ENCODE results near the gene FAT1.
"Not testable (repeated sequence)": the region's sequence is repeated elsewhere in the genome, so short reads cannot be mapped to it uniquely, and the experiment has no call there.

Gene FAT1

DNA sequence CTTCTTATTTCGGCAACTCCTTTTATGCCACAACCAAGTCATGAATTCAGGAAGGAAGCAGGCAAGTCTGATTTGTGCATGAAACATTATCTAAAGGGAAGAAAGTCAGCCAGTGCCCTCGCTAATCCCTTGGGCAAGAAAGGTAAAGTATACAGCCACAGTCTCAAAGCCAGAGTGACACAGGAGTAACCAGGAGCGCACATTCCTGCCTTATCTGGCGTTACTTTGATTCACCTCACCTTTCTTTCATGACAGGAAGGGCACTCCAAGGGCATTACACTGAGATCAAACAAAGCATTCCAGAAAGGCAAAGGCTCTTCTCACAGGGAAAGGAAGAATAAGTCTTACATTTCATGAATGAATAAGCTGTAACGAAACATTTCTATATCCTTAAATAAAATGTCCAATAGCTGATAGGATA is 38.8 kb downstream of the FAT1 start:
- Histone ChIP-seq H3K9me3 (ENCODE audit: control insufficient read depth, insufficient read depth, low read depth, low read length) (no peaks in the 10 kb centered on the region), H3K27ac (ENCODE audit: low read depth, low read length) (no peak overlapping the region), H3K4me3 (ENCODE audit: low read depth, low read length) (no peak overlapping the region), H3K9ac (ENCODE audit: low read length) (peak overlapping the region; percentile 61), H3K27me3 (ENCODE audit: control insufficient read depth, insufficient read depth, low read length) (no peaks in the 10 kb centered on the region; the same call in 1 of the 2 replicates), H3K36me3 (ENCODE audit: control insufficient read depth, insufficient read depth, low read length) (peaks cover 8% of the 10 kb centered on the region), H3K4me1 (ENCODE audit: control insufficient read depth, insufficient read depth, low read length) (peaks cover 60% of the 10 kb centered on the region)

DNA sequence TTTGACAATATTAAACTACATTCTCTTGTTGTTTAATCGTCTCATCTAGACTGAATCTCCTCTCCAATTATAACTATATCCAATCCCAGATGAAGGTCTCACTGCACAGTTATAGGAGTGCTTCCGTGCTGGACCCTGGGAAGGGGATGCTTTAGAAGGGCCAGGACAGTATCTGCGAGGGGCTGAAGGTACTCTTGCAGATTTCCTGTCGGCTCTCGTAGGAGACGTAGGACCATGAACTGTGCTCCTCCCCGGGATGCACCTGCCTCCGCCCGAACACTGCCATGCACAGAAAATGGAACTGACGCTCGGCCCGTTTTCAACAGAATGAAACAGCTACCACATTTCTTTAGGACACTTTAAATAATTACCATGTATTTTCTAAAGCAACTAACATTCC is 39.4 kb downstream of the FAT1 start:
- no peaks in the 10 kb centered on the region for H3K9me3 ChIP-seq (ENCODE audit: control insufficient read depth, insufficient read depth, low read depth, low read length)
- H3K27ac ChIP-seq (ENCODE audit: low read depth, low read length) = no peak overlapping the region
- no peak overlapping the region for H3K4me3 ChIP-seq (ENCODE audit: low read depth, low read length)
- H3K9ac ChIP-seq (ENCODE audit: low read length) = no peak overlapping the region
- H3K27me3 ChIP-seq (ENCODE audit: control insufficient read depth, insufficient read depth, low read length) = no peaks in the 10 kb centered on the region; the same call in 1 of the 2 replicates
- peaks cover 54% of the 10 kb centered on the region for H3K4me1 ChIP-seq (ENCODE audit: control insufficient read depth, insufficient read depth, low read length)
- peaks cover 8% of the 10 kb centered on the region for H3K36me3 ChIP-seq (ENCODE audit: control insufficient read depth, insufficient read depth, low read length)

DNA sequence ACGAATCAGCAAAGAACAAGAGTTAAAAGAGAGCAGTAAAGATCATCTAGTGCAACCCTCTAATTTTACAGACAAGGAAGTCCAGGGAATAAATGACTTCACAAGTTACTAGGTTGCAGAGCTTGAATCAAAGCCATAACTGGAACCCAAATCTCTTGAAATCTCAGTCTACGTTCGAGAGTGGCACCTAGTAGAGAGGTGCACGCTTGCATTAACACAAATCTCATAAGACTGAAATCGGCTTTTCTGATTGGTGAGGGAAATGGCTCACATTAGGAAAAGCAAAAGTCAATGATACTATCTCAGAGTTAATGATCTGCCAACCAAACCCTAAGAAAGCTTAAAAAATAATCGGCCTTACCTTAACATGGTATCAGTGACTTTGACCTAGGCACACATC is 43.0 kb downstream of the FAT1 start:
- Histone ChIP-seq H3K27ac (ENCODE audit: low read depth, low read length) (no peak overlapping the region), H3K4me1 (ENCODE audit: control insufficient read depth, insufficient read depth, low read length) (peaks cover 43% of the 10 kb centered on the region), H3K9ac (ENCODE audit: low read length) (no peak overlapping the region), H3K27me3 (ENCODE audit: control insufficient read depth, insufficient read depth, low read length) (no peaks in the 10 kb centered on the region), H3K9me3 (ENCODE audit: control insufficient read depth, insufficient read depth, low read depth, low read length) (no peaks in the 10 kb centered on the region), H3K4me3 (ENCODE audit: low read depth, low read length) (no peak overlapping the region), H3K36me3 (ENCODE audit: control insufficient read depth, insufficient read depth, low read length) (peaks cover 8% of the 10 kb centered on the region)

DNA sequence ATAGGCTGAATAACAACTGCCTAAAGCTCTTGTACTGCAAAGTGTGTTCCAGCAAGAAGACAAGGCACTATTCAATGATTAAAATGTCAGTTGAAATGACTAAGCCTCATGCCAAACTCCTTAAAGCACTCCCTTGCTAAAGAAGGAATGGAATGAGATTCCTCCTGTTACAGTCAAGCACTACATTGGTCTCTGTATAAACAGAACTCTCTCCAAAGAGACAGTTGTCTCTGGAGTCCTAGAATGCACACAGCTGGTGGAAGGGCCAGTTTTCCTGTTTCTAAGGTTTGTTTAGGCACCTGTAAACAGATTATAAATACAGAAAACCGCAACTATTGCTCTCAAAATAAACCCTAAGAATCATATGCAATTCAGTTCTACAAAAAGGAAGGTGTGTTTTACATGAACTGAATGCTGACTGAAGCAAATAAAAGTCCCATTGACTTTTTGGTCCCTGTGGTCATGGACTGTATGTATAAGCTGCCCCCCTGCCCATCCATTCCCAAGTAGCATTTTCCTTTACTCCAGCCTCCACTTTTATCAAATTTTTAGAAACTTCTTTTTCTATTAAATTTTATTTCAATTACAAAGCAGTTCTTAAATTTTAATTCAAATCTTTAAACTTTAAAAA is 47.0 kb downstream of the FAT1 start:
- no peak overlapping the region for H3K9ac ChIP-seq (ENCODE audit: low read length)
- no peaks in the 10 kb centered on the region for H3K27me3 ChIP-seq (ENCODE audit: control insufficient read depth, insufficient read depth, low read length)
- peaks cover 17% of the 10 kb centered on the region for H3K4me1 ChIP-seq (ENCODE audit: control insufficient read depth, insufficient read depth, low read length)
- H3K27ac ChIP-seq (ENCODE audit: low read depth, low read length) = no peak overlapping the region
- no peak overlapping the region for H3K4me3 ChIP-seq (ENCODE audit: low read depth, low read length)
- H3K36me3 ChIP-seq (ENCODE audit: control insufficient read depth, insufficient read depth, low read length) = no peaks in the 10 kb centered on the region
- H3K9me3 ChIP-seq (ENCODE audit: control insufficient read depth, insufficient read depth, low read depth, low read length) = no peaks in the 10 kb centered on the region

DNA sequence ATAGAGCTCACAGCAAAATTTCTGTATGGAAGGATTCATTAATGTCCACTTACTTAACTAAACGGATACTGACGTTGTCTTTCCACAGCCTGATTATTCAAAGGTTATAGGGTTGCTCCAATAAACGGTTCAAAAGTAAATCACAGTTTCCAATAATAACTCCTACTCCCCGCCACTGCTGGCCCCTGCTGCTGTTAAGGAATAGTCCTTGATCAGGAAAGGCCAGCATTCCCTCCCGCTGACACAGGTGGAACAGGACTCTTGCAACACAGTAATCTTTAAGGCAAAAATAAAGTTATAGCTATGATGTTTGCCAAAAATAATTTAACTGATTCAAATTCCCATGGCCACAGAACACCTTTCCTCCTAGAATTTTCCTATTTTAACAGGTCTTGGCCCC is 53.9 kb downstream of the FAT1 start:
- no peaks in the 10 kb centered on the region for H3K27me3 ChIP-seq (ENCODE audit: control insufficient read depth, insufficient read depth, low read length)
- H3K9ac ChIP-seq (ENCODE audit: low read length) = no peak overlapping the region
- H3K9me3 ChIP-seq (ENCODE audit: control insufficient read depth, insufficient read depth, low read depth, low read length) = no peaks in the 10 kb centered on the region
- no peak overlapping the region for H3K27ac ChIP-seq (ENCODE audit: low read depth, low read length)
- H3K4me1 ChIP-seq (ENCODE audit: control insufficient read depth, insufficient read depth, low read length) = peaks cover 25% of the 10 kb centered on the region
- H3K4me3 ChIP-seq (ENCODE audit: low read depth, low read length) = peak overlapping the region; percentile 40; the same call in 1 of the 2 replicates
- H3K36me3 ChIP-seq (ENCODE audit: control insufficient read depth, insufficient read depth, low read length) = no peaks in the 10 kb centered on the region

DNA sequence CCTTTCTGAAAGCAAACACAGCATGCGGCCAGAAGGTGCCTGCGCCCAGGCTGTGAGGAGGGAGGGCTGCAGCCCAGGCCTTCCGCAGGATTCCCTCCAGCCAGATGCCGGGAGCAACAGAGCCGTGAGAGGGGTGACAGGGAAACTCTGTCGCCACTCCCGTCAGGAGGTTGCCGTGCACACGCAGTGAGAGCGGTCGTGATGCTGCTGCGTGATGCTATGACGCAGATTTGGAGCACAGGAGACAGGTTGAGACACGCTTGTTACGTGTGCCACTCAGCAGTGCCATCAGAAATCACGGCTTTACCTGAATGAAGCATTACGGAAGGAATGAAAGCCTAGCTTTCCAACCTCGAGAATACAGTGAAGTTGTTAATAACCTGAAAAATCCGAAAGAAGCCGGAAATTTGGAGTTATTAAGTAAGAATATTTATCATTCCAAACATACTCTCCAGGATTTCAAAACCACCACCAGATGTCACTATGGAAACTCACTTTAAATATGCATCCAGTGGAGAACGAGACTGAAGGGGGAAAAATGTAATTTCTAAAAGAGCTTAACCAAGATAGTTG is 54.4 kb downstream of the FAT1 start:
- Histone ChIP-seq H3K27ac (ENCODE audit: low read depth, low read length) (no peak overlapping the region), H3K9ac (ENCODE audit: low read length) (no peak overlapping the region), H3K4me3 (ENCODE audit: low read depth, low read length) (peak overlapping the region; percentile 40)

DNA sequence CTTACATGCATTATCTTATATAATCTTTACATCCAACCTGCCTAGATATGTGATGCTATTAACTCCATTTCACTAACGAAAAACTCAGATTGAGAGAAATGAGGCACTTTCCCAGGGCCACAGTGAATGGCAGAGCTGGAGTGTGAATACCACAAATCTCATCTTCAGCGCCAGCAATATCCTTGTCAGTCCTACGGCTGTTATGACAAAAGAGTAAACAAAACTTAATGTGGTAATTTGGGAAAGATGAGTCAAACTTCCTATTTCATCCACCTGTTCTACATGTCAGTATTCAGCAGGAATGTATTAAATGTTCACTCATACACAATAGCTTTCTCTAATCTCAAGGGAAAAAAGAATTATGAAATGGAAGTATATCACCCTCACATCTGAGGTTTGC is 56.9 kb downstream of the FAT1 start:
- H3K36me3 ChIP-seq (ENCODE audit: control insufficient read depth, insufficient read depth, low read length) = peaks cover 13% of the 10 kb centered on the region
- peaks cover 25% of the 10 kb centered on the region for H3K4me1 ChIP-seq (ENCODE audit: control insufficient read depth, insufficient read depth, low read length)
- H3K9ac ChIP-seq (ENCODE audit: low read length) = no peak overlapping the region
- no peaks in the 10 kb centered on the region for H3K27me3 ChIP-seq (ENCODE audit: control insufficient read depth, insufficient read depth, low read length)
- H3K27ac ChIP-seq (ENCODE audit: low read depth, low read length) = no peak overlapping the region
- H3K4me3 ChIP-seq (ENCODE audit: low read depth, low read length) = no peak overlapping the region
- no peaks in the 10 kb centered on the region for H3K9me3 ChIP-seq (ENCODE audit: control insufficient read depth, insufficient read depth, low read depth, low read length)

More for the DNA sequence above, 54.4 kb downstream of the FAT1 start:
- Histone ChIP-seq H3K36me3 (ENCODE audit: control insufficient read depth, insufficient read depth, low read length) (no peaks in the 10 kb centered on the region), H3K4me1 (ENCODE audit: control insufficient read depth, insufficient read depth, low read length) (peaks cover 25% of the 10 kb centered on the region), H3K9me3 (ENCODE audit: control insufficient read depth, insufficient read depth, low read depth, low read length) (no peaks in the 10 kb centered on the region), H3K27me3 (ENCODE audit: control insufficient read depth, insufficient read depth, low read length) (no peaks in the 10 kb centered on the region)

DNA sequence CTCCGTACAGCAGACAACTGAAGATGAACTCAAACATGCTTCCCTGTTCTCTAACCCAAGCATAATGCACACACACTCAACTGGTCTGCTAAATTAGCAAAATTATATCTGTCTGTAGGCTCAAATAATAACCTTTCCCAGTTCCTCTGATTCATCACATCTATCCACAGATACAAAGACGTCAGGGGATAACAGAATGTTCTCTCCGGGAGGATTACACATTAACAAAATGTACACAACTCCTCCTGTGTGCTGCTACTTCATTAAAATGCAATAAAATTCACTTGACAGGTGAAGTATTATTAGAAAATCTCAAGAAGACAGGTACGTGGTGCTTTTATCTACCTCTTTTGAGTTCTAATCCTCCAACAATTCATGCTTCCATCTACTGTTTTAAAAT is 57.4 kb downstream of the FAT1 start:
- Histone ChIP-seq H3K27ac (ENCODE audit: low read depth, low read length) (no peak overlapping the region), H3K4me3 (ENCODE audit: low read depth, low read length) (no peak overlapping the region), H3K9ac (ENCODE audit: low read length) (no peak overlapping the region), H3K4me1 (ENCODE audit: control insufficient read depth, insufficient read depth, low read length) (peaks cover 25% of the 10 kb centered on the region), H3K27me3 (ENCODE audit: control insufficient read depth, insufficient read depth, low read length) (no peaks in the 10 kb centered on the region), H3K36me3 (ENCODE audit: control insufficient read depth, insufficient read depth, low read length) (peaks cover 18% of the 10 kb centered on the region), H3K9me3 (ENCODE audit: control insufficient read depth, insufficient read depth, low read depth, low read length) (no peaks in the 10 kb centered on the region)

DNA sequence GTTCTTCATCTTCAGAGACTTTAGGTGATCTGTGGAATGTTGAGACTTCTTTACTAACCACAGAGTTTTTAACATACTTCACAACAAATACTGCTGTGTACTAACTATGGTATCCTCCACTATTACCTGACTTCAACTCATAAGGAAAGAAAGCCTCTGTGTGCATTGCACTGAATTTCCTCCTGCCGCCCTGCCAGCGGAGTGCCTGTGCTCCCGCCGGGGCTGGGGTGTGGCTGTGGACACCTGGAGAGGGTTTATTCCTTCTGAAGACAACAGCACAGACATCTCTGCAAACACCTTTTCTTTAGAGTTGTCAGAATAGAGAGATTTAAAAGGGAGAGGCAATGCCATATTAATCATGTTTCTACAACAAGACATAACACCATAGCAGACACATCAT is 63.3 kb downstream of the FAT1 start:
- Histone ChIP-seq H3K9ac (ENCODE audit: low read length) (no peak overlapping the region), H3K4me1 (ENCODE audit: control insufficient read depth, insufficient read depth, low read length) (peaks cover 17% of the 10 kb centered on the region), H3K9me3 (ENCODE audit: control insufficient read depth, insufficient read depth, low read depth, low read length) (no peaks in the 10 kb centered on the region), H3K36me3 (ENCODE audit: control insufficient read depth, insufficient read depth, low read length) (peaks cover 38% of the 10 kb centered on the region), H3K27ac (ENCODE audit: low read depth, low read length) (no peak overlapping the region), H3K27me3 (ENCODE audit: control insufficient read depth, insufficient read depth, low read length) (no peaks in the 10 kb centered on the region), H3K4me3 (ENCODE audit: low read depth, low read length) (no peak overlapping the region)

DNA sequence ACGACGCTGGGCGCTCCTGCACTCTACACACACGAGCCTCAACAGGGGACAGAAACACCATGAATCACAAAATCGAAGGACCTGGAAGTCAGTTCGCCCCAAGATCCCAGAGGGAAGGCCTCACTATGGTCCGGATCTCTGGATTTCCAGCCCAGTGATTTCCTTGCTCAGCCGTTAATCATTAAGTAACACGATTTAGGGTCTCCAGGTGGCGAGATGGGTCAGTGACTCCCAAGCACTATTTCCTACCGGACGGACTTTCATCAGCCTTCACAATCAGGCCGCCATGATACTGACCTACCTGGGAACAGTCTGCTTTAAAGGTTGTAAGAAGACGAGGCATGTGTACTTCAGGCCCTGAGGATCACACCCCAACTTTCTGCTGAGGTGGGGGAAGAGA is 63.7 kb downstream of the FAT1 start:
- Histone ChIP-seq H3K27ac (ENCODE audit: low read depth, low read length) (no peak overlapping the region), H3K36me3 (ENCODE audit: control insufficient read depth, insufficient read depth, low read length) (peaks cover 38% of the 10 kb centered on the region), H3K9ac (ENCODE audit: low read length) (no peak overlapping the region), H3K4me1 (ENCODE audit: control insufficient read depth, insufficient read depth, low read length) (peaks cover 17% of the 10 kb centered on the region), H3K9me3 (ENCODE audit: control insufficient read depth, insufficient read depth, low read depth, low read length) (no peaks in the 10 kb centered on the region), H3K27me3 (ENCODE audit: control insufficient read depth, insufficient read depth, low read length) (no peaks in the 10 kb centered on the region), H3K4me3 (ENCODE audit: low read depth, low read length) (no peak overlapping the region)

DNA sequence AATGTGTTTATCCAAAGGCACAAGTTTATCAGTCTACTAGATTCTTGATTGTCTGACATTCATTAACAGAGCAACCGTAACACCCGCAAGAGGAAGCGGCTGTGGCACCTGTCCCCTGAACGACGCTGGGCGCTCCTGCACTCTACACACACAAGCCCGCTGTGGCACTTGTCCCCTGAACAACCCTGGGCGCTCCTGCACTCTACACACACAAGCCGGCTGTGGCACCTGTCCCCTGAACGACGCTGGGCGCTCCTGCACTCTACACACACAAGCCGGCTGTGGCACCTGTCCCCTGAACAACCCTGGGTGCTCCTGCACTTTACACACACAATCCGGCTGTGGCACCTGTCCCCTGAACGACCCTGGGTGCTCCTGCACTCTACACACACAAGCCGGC is 64.2 kb downstream of the FAT1 start:
- Histone ChIP-seq H3K4me1 (ENCODE audit: control insufficient read depth, insufficient read depth, low read length) (peaks cover 18% of the 10 kb centered on the region), H3K36me3 (ENCODE audit: control insufficient read depth, insufficient read depth, low read length) (peaks cover 38% of the 10 kb centered on the region)
- H3K9ac ChIP-seq (ENCODE audit: low read length); H3K27me3 ChIP-seq (ENCODE audit: control insufficient read depth, insufficient read depth, low read length); H3K4me3 ChIP-seq (ENCODE audit: low read depth, low read length); H3K27ac ChIP-seq (ENCODE audit: low read depth, low read length); H3K9me3 ChIP-seq (ENCODE audit: control insufficient read depth, insufficient read depth, low read depth, low read length): not testable (repeated sequence)

Data from HUES6 (cell line).